Osteoblast (primary cell): ENCODE results near the gene RALGPS1. TPM values are rescaled to one million over a fixed set of nuclear protein-coding genes. Genes with fewer than 3 reads are reported as not detected.

ENCODE experiments used
- DNase-seq: peaks from one replicate; pipeline ENCODE4 v3.0.0; 2011; ENCODE audit warnings: low spot score, mixed read lengths; ENCODE audit not compliant: insufficient read length; ENCODE audit errors: missing footprints
- H2AFZ ChIP-seq: 2 replicates; pipeline ENCODE4 v1.6.0; 2011; ENCODE audit warnings: mild to moderate bottlenecking, low read length
- H3K27ac ChIP-seq: 2 replicates; pipeline ENCODE4 v1.5.1; 2011; ENCODE audit warnings: mild to moderate bottlenecking, low read depth, low read length, moderate library complexity
- H3K27me3 ChIP-seq: 2 replicates; pipeline ENCODE4 v1.6.0; 2012; ENCODE audit warnings: mild to moderate bottlenecking, control low read depth, inconsistent platforms, low read length, moderate library complexity; ENCODE audit not compliant: insufficient read depth
- H3K36me3 ChIP-seq: 2 replicates; pipeline ENCODE4 v1.5.1; 2011; ENCODE audit warnings: mild to moderate bottlenecking, low read length, control low read depth, moderate library complexity; ENCODE audit not compliant: insufficient read depth
- H3K4me1 ChIP-seq: 2 replicates; pipeline ENCODE4 v1.5.1; 2011; ENCODE audit warnings: mild to moderate bottlenecking, low read length, control low read depth, moderate library complexity; ENCODE audit not compliant: insufficient read depth
- H3K4me2 ChIP-seq: 2 replicates; pipeline ENCODE4 v1.6.0; 2011; ENCODE audit warnings: mild to moderate bottlenecking, low read length; ENCODE audit not compliant: insufficient read depth
- H3K4me3 ChIP-seq: fragments of 200-600 bp; sonication (generic); 3 replicates; pipeline ENCODE4 v1.5.1; 2012; ENCODE audit warnings: mild to moderate bottlenecking, low read length, inconsistent platforms; ENCODE audit not compliant: insufficient read depth
- H3K79me2 ChIP-seq: 2 replicates; pipeline ENCODE4 v1.6.0; 2012; ENCODE audit warnings: mild to moderate bottlenecking, low read length, control low read depth, inconsistent platforms; ENCODE audit not compliant: insufficient read depth
- H3K9me3 ChIP-seq: 2 replicates; pipeline ENCODE4 v1.5.1; 2011; ENCODE audit warnings: low read depth, low read length, control low read depth
- H4K20me1 ChIP-seq: 2 replicates; pipeline ENCODE4 v1.6.0; 2012; ENCODE audit warnings: mild to moderate bottlenecking, low read length, control low read depth; ENCODE audit not compliant: insufficient read depth
- total RNA-seq: library from RNA; depleted of rRNA; stranded (reverse); fragments of >200 nt; gene quantifications from 2 replicates; pipeline ENCODE4 v1.2.3, GENCODE V29; 2012
- TF ChIP-seq, protein P1 (sequence below): IDR thresholded peaks from 2 replicates; pipeline ENCODE4 v1.5.1; 2011; ENCODE audit warnings: mild to moderate bottlenecking, low read depth, low read length, moderate library complexity; ENCODE audit errors: extremely low read depth

Gene RALGPS1
- total RNA-seq, 1 donor, result 5.1 TPM

DNA sequence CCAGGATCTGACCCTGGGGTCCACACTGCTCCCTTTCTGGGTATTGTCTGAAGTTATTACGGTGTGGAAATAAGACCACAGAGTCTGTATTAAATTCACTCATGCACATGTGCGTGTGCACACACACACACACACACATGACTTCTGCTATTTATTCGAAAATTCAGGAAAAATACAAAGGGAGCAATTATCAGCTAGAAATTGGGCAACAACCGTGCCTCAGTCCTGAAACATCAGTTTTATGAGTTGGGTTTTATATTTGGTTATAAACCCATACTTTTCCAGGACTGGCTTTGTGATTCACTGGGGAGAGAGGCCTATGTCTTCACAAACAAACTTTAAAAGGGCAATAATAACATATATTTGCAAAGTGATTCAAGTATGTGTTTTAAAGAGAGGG lies 117.7 kb downstream of the RALGPS1 start:
- H3K36me3 ChIP-seq, result no peaks in the 10 kb centered on the region
- no peaks in the 10 kb centered on the region for H3K79me2 ChIP-seq
- H3K27ac ChIP-seq, result no peak overlapping the region
- TF ChIP-seq, protein P1, sequence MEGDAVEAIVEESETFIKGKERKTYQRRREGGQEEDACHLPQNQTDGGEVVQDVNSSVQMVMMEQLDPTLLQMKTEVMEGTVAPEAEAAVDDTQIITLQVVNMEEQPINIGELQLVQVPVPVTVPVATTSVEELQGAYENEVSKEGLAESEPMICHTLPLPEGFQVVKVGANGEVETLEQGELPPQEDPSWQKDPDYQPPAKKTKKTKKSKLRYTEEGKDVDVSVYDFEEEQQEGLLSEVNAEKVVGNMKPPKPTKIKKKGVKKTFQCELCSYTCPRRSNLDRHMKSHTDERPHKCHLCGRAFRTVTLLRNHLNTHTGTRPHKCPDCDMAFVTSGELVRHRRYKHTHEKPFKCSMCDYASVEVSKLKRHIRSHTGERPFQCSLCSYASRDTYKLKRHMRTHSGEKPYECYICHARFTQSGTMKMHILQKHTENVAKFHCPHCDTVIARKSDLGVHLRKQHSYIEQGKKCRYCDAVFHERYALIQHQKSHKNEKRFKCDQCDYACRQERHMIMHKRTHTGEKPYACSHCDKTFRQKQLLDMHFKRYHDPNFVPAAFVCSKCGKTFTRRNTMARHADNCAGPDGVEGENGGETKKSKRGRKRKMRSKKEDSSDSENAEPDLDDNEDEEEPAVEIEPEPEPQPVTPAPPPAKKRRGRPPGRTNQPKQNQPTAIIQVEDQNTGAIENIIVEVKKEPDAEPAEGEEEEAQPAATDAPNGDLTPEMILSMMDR, result no peak
- H3K4me3 ChIP-seq, result no peak overlapping the region
- no peaks in the 10 kb centered on the region for H3K9me3 ChIP-seq
- no peak overlapping the region for H3K4me2 ChIP-seq
- no peaks in the 10 kb centered on the region for H4K20me1 ChIP-seq
- H2AFZ ChIP-seq, result no peak overlapping the region
- H3K4me1 ChIP-seq, result peaks cover 30% of the 10 kb centered on the region
- no peak for DNase-seq
- no peaks in the 10 kb centered on the region for H3K27me3 ChIP-seq

DNA sequence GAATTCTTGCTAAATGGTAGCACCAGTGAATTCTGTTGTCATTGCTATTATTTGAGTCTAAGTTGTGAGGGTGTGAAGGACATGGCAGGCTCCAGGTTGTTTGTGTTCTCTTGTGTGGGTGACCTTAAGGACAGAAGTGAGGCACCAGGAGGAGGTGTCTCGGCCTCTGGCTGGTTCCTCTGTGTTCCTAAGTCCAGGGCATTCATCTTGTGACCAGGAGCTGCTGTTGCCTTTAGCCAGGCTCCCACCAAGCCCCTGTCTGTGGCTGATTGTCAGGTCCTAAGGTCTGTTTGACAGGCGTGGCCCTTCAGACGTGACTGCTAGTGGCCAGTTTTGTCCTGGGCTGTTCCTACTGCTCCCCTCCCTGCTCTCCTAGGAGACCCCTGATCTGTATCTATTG lies 118.5 kb downstream of the RALGPS1 start:
- H3K4me3 ChIP-seq, result no peak overlapping the region
- H3K4me1 ChIP-seq, result peaks cover 30% of the 10 kb centered on the region
- H3K27me3 ChIP-seq, result no peaks in the 10 kb centered on the region
- no peaks in the 10 kb centered on the region for H3K36me3 ChIP-seq
- DNase-seq, result no peak
- no peak overlapping the region for H2AFZ ChIP-seq
- no peak overlapping the region for H3K27ac ChIP-seq
- no peaks in the 10 kb centered on the region for H3K79me2 ChIP-seq
- no peak overlapping the region for H3K4me2 ChIP-seq
- no peaks in the 10 kb centered on the region for H4K20me1 ChIP-seq
- H3K9me3 ChIP-seq, result no peaks in the 10 kb centered on the region
- TF ChIP-seq, protein P1, result no peak

DNA sequence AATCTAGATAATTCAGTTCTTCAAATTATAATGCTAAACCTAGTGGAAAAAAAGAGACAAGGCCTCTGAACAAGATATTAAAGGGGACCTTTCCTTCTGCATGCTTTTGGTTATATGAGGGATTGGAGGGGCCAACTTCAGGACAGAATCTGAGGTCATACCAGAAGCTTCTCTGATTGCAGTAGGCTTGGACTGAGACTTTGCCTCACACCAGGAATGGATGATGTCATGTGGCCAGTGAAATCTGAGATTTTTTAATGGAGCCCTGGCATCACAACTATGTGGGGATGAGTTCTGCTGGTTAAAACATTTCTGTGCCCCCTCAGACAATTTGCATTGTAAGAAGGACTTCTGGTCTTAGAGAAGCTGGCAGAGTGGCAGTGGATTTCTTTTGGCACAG lies 119.2 kb downstream of the RALGPS1 start:
- no peaks in the 10 kb centered on the region for H3K9me3 ChIP-seq
- DNase-seq, result no peak
- TF ChIP-seq, protein P1, result no peak
- H3K36me3 ChIP-seq, result no peaks in the 10 kb centered on the region
- no peak overlapping the region for H2AFZ ChIP-seq
- no peak overlapping the region for H3K4me3 ChIP-seq
- H3K79me2 ChIP-seq, result no peaks in the 10 kb centered on the region
- no peaks in the 10 kb centered on the region for H4K20me1 ChIP-seq
- H3K27me3 ChIP-seq, result no peaks in the 10 kb centered on the region
- no peak overlapping the region for H3K4me2 ChIP-seq
- H3K27ac ChIP-seq, result peak overlapping the region; percentile 25
- peaks cover 30% of the 10 kb centered on the region for H3K4me1 ChIP-seq

DNA sequence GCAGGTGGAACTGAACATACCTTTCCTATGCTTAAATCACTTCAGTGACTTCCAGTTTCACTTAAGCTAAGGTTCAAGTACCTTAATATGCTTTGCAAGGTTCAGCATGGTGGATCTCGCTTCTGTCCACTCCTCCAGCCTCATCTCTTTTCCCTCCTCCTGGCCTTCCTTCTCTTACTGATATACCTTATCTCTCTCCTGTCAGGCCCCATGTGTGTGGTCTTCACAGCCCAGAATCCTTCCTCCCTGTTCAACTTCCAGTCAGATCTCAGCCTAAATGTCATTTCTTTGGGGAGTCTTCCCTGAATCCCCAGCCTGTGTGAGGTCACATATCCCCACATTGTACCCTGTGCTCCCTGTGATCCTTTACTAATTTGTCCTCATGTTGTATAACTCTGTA lies 120.1 kb downstream of the RALGPS1 start:
- Histone ChIP-seq H3K4me2 (no peak overlapping the region), H3K79me2 (no peaks in the 10 kb centered on the region), H3K9me3 (no peaks in the 10 kb centered on the region), H3K4me1 (peaks cover 30% of the 10 kb centered on the region), H2AFZ (no peak overlapping the region), H3K27me3 (no peaks in the 10 kb centered on the region), H4K20me1 (no peaks in the 10 kb centered on the region), H3K36me3 (no peaks in the 10 kb centered on the region), H3K27ac (peak overlapping the region; percentile 75), H3K4me3 (no peak overlapping the region)
- TF ChIP-seq, protein P1, result no peak
- DNase-seq, result no peak
